K562 (cell line): ENCODE data around the gene AUNIP. TPM values are rescaled to one million over a fixed set of nuclear protein-coding genes. Genes with fewer than 3 reads are reported as not detected.

Experiments used
- ARID1B ChIP-seq: fragments of 450-650 bp; IDR thresholded peaks from 2 replicates; pipeline ENCODE4 v1.6.1; 2016; ENCODE audit warnings: antibody characterized with exemption, mild to moderate bottlenecking, inconsistent platforms
- CBFA2T3 ChIP-seq: fragments of 450-650 bp; IDR thresholded peaks from 2 replicates; pipeline ENCODE4 v1.6.1; 2017
- DPF2 ChIP-seq: fragments of 450-650 bp; IDR thresholded peaks from 2 replicates; pipeline ENCODE4 v1.6.1; 2016
- E2F3 ChIP-seq: fragments of 250-450 bp; sonication (Bioruptor Pico); IDR thresholded peaks from 2 replicates; pipeline ENCODE4 v1.4.0; 2020; ENCODE audit warnings: mild to moderate bottlenecking
- KAT7 ChIP-seq: sonication (generic); formaldehyde crosslinking; IDR thresholded peaks from 2 replicates; pipeline ENCODE4 v1.8.0; 2022; ENCODE audit warnings: missing genetic modification reagents, mild to moderate bottlenecking, borderline replicate concordance
- MAZ ChIP-seq, 2 experiments: fragments of 450-650 bp in 1 of 2; sonication (generic) in 1 of 2; formaldehyde crosslinking; IDR thresholded peaks in 1 of 2; conservative IDR thresholded peaks in 1 of 2; 2 replicates each; pipeline versions ENCODE4 v1.4.0 to v1.5.0; 2020; ENCODE audit warnings: mild to moderate bottlenecking in 1 of 2, missing genetic modification reagents in 1 of 2
- MLLT1 ChIP-seq, 2 experiments: fragments of 450-650 bp; IDR thresholded peaks; 2 replicates each; pipeline ENCODE4 v1.6.1; 2016
- NFIC ChIP-seq: fragments of 450-650 bp; IDR thresholded peaks from 2 replicates; pipeline ENCODE4 v1.6.1; 2017; ENCODE audit warnings: mild to moderate bottlenecking, inconsistent platforms
- PHF8 ChIP-seq: fragments of 200-600 bp; sonication (generic); IDR thresholded peaks from 2 replicates; pipeline ENCODE4 v1.6.1; 2012; ENCODE audit warnings: mixed run types, mild to moderate bottlenecking, inconsistent platforms, low read length, moderate library complexity, borderline replicate concordance
- SMARCA4 ChIP-seq: fragments of 450-650 bp; IDR thresholded peaks from 2 replicates; pipeline ENCODE4 v1.6.1; 2016
- SMARCE1 ChIP-seq: fragments of 450-650 bp; IDR thresholded peaks from 2 replicates; pipeline ENCODE4 v1.7.1; 2016; ENCODE audit warnings: mild to moderate bottlenecking
- SRSF7 ChIP-seq: fragments of 200-400 bp; formaldehyde crosslinking; optimal IDR thresholded peaks from 2 replicates; pipeline ENCODE3; 2017; ENCODE audit warnings: mild to moderate bottlenecking, low read depth, low read length
- TAF7 ChIP-seq: fragments of 450-650 bp; IDR thresholded peaks from 2 replicates; pipeline ENCODE4 v1.6.1; 2016; ENCODE audit warnings: missing genetic modification characterization, missing compliant biosample characterization
- TBP ChIP-seq: optimal IDR thresholded peaks from 2 replicates; pipeline ENCODE3; 2011; ENCODE audit warnings: low read depth, low read length, improper control_type of control experiment
- USF1 ChIP-seq: sonication (generic); formaldehyde crosslinking; IDR thresholded peaks from 2 replicates; pipeline ENCODE4 v1.9.0; 2022; ENCODE audit warnings: mild to moderate bottlenecking, missing genetic modification reagents
- ZBTB34 ChIP-seq: fragments of 250-450 bp; sonication (Bioruptor Pico); IDR thresholded peaks from 2 replicates; pipeline ENCODE4 v1.8.0; 2021; ENCODE audit warnings: mild to moderate bottlenecking, moderate library complexity
- ZBTB49 ChIP-seq: sonication (generic); formaldehyde crosslinking; IDR thresholded peaks from 2 replicates; pipeline ENCODE4 v1.8.0; 2022; ENCODE audit warnings: missing genetic modification reagents, mild to moderate bottlenecking, borderline replicate concordance
- ZC3H4 ChIP-seq: sonication (generic); formaldehyde crosslinking; IDR thresholded peaks from 2 replicates; pipeline ENCODE4 v1.9.0; 2021; ENCODE audit warnings: missing genetic modification reagents, borderline replicate concordance
- ZEB2 ChIP-seq: fragments of 450-650 bp; IDR thresholded peaks from 2 replicates; pipeline ENCODE4 v1.6.1; 2016
- ZNF395 ChIP-seq: fragments of 200-800 bp; sonication (Bioruptor generic); IDR thresholded peaks from 2 replicates; pipeline ENCODE4 v1.6.1; 2017; ENCODE audit warnings: missing genetic modification characterization, missing compliant biosample characterization
- polyA plus RNA-seq, 8 experiments: library from polyadenylated mRNA; depleted of rRNA in 4 of 8; stranded (reverse) in 5 of 8; unstranded in 3 of 8; fragments of >200 nt; fragmentation: Nextera tagmentation in 2 of 8; fragmentation: Illumina TruSeq in 1 of 8; extraction: Ambion mirVana in 2 of 8; extraction: Trizol in 1 of 8; gene quantifications; 2 replicates each; pipeline versions ENCODE4 v1.2.1 to v1.2.3, GENCODE V29; 2011 to 2014; ENCODE audit warnings: inconsistent platforms in 1 of 8, missing spikeins in 1 of 8
- total RNA-seq, 7 experiments: library from RNA; depleted of rRNA in 6 of 7; stranded (reverse); fragments of >200 nt in 6 of 7; fragmentation: Illumina TruSeq in 2 of 7; extraction: Trizol in 2 of 7; gene quantifications; 2 replicates each; pipeline versions ENCODE4 v1.2.1 to v1.2.3, GENCODE V29; 2011 to 2021; ENCODE audit warnings: low replicate concordance in 1 of 7

The AUNIP gene
- total and polyA plus RNA-seq, 9 of the 15 experiments (the other 6 are each of a cell fraction or from before 2014, with no cell fraction given) = 12.1 to 53.8 (median 47.1) TPM

- TF ChIP-seq ZEB2 (peak; percentile 94), SMARCA4 (peak; percentile 94), MLLT1 (IDR thresholded peaks at IDR 0.05) (peak in 1 of 2 experiments; percentile 29; a peak in 1 of 4 replicates), ARID1B (peak; percentile 91), TBP (peak; percentile 35), E2F3 (CRISPR knock-in tag) (0 out of 2 replicates have a peak, but pooled peaks have one; percentile 31), ZBTB49 (CRISPR knock-in tag) (no peak), USF1 (CRISPR knock-in tag) (no peak), CBFA2T3 (peak; percentile 77), ZNF395 (CRISPR knock-in tag) (peak; percentile 31; the same call in 1 of the 2 replicates), DPF2 (peak; percentile 99), MAZ (CRISPR knock-in tag; conservative IDR thresholded peaks at IDR 0.05 in 1 of 2, IDR thresholded peaks at IDR 0.05 in 1 of 2) (peak; percentile 31 to 76; a peak in 3 of 4 replicates), ZC3H4 (no peak), ZBTB34 (CRISPR knock-in tag) (no peak), TAF7 (tag) (0 out of 2 replicates have a peak, but pooled peaks have one; percentile 10), KAT7 (CRISPR knock-in tag) (peak; percentile 79; the same call in 1 of the 2 replicates), SRSF7 (no peak), PHF8 (peak; percentile 19; the same call in 1 of the 2 replicates), SMARCE1 (peak; percentile 96), NFIC (peak; percentile 20; the same call in 1 of the 2 replicates)
These were observed 2.3 kb upstream of the AUNIP start (continued) for GRCh38 chr1:25861316-25862286.
